ENCODE results near the gene FABP7.
"Not testable (repeated sequence)": the region's sequence is repeated elsewhere in the genome, so short reads cannot be mapped to it uniquely, and the experiment has no call there.

Gene FABP7

GRCh38 chr6:122779667-122780066 lies at the start of gene FABP7:
Gene FABP7, plus strand, starts transcription at chr6:122779716. Its CDS starts 79 bp downstream, at chr6:122779795.
- no peak for DNase-seq

GRCh38 chr6:122730334-122730733 lies 49.2 kb upstream of the FABP7 start:
- DNase-seq: no peak

- no peak for DNase-seq
Observed at GRCh38 chr6:122730775-122731386, 48.6 kb upstream of the FABP7 start.

GRCh38 chr6:122733259-122733658 lies 46.3 kb upstream of the FABP7 start:
- DNase-seq: no peak

- no peak for DNase-seq
Observed at GRCh38 chr6:122734529-122735395, 44.8 kb upstream of the FABP7 start.

- DNase-seq: no peak
Observed at GRCh38 chr6:122735582-122735981, 43.9 kb upstream of the FABP7 start.

GRCh38 chr6:122736163-122736562 lies 43.4 kb upstream of the FABP7 start:
- no peak for DNase-seq

GRCh38 chr6:122736616-122737015 lies 42.9 kb upstream of the FABP7 start:
- no peak for DNase-seq

GRCh38 chr6:122740091-122740490 lies 39.4 kb upstream of the FABP7 start:
- DNase-seq: no peak

- no peak for DNase-seq
Observed at GRCh38 chr6:122740936-122741335, 38.6 kb upstream of the FABP7 start.

- DNase-seq: not testable (repeated sequence)
Observed at GRCh38 chr6:122744247-122744646, 35.3 kb upstream of the FABP7 start.

GRCh38 chr6:122744856-122745255 lies 34.7 kb upstream of the FABP7 start:
- not testable (repeated sequence) for DNase-seq

GRCh38 chr6:122746688-122747087 lies 32.8 kb upstream of the FABP7 start:
- DNase-seq: no peak

GRCh38 chr6:122747573-122747972 lies 31.9 kb upstream of the FABP7 start:
- no peak for DNase-seq

- DNase-seq: not testable (repeated sequence)
Observed at GRCh38 chr6:122748945-122749344, 30.6 kb upstream of the FABP7 start.

GRCh38 chr6:122749451-122750050 lies 30.0 kb upstream of the FABP7 start:
- DNase-seq: no peak

GRCh38 chr6:122751326-122751725 lies 28.2 kb upstream of the FABP7 start:
- no peak for DNase-seq

GRCh38 chr6:122752459-122752858 lies 27.1 kb upstream of the FABP7 start:
- no peak for DNase-seq

- DNase-seq: no peak
Observed at GRCh38 chr6:122753000-122753687, 26.4 kb upstream of the FABP7 start.

- no peak for DNase-seq
Observed at GRCh38 chr6:122753688-122754056, 25.8 kb upstream of the FABP7 start.

- no peak for DNase-seq
Observed at GRCh38 chr6:122754191-122754731, 25.3 kb upstream of the FABP7 start.

- DNase-seq: no peak
Observed at GRCh38 chr6:122755901-122756300, 23.6 kb upstream of the FABP7 start.

GRCh38 chr6:122758927-122759334 lies 20.6 kb upstream of the FABP7 start:
- no peak for DNase-seq

Measured in activated effector memory CD4-positive, alpha-beta T cell treated with anti-CD3 and anti-CD28 coated beads, Interleukin-2, amount 50 U/mL, for 16 hours (primary cell).